Panc1 (cell line): ENCODE measurements around the gene CDK5. TPM values are rescaled to one million over a fixed set of nuclear protein-coding genes. Genes with fewer than 3 reads are reported as not detected.

Source experiments
- ATAC-seq: fragments of 200-7000 bp; cut with Tn5 transposase; 2 replicates; pipeline ENCODE4 v1.9.1; 2020; ENCODE audit warnings: mild to moderate bottlenecking, moderate library complexity
- BruUV-seq: library from RNA; stranded (reverse); fragments of 400-500 nt; replicated peaks from 2 replicates; lab custom pipeline; 2021; lab: Mats Ljungman, UMichigan
- CTCF ChIA-PET: fragments of 300-600 bp; sonication (Branson Sonifier 250); formaldehyde crosslinking; loops from one replicate; lab custom pipeline; 2022; ENCODE audit warnings: antibody characterized with exemption; lab: Charles Lee
- POLR2A ChIA-PET: fragments of 300-600 bp; sonication (Branson Sonifier 250); formaldehyde crosslinking; loops from one replicate; lab custom pipeline; 2022; ENCODE audit warnings: antibody characterized with exemption; lab: Charles Lee
- DNase-seq: peaks from one replicate; pipeline ENCODE4 v3.0.0-alpha.2; 2010; ENCODE audit warnings: low read depth, low spot score
- H3K27ac ChIP-seq: 2 replicates; pipeline ENCODE4 v1.5.1; 2011; ENCODE audit warnings: mild to moderate bottlenecking, low read length, inconsistent platforms
- H3K27me3 ChIP-seq: fragments of 200-500 bp; sonication (Bioruptor generic); 2 replicates; pipeline ENCODE4 v1.6.0; 2014; ENCODE audit warnings: low read length, inconsistent platforms; ENCODE audit not compliant: control insufficient read depth, insufficient read depth
- H3K36me3 ChIP-seq: fragments of 200-500 bp; sonication (Bioruptor generic); 2 replicates; pipeline ENCODE4 v1.5.1; 2014; ENCODE audit warnings: inconsistent platforms, mild to moderate bottlenecking, low read length, moderate library complexity; ENCODE audit not compliant: control insufficient read depth, insufficient read depth
- H3K4me1 ChIP-seq: 2 replicates; pipeline ENCODE4 v1.5.1; 2011; ENCODE audit warnings: inconsistent platforms, mild to moderate bottlenecking, low read length, moderate library complexity; ENCODE audit not compliant: control insufficient read depth, insufficient read depth
- H3K4me3 ChIP-seq, 2 experiments: 2 replicates each; pipeline ENCODE4 v1.5.1; 2011 to 2012; ENCODE audit warnings: low read depth in 2 of 2, low read length in 2 of 2, mild to moderate bottlenecking in 2 of 2, inconsistent platforms in 1 of 2, moderate library complexity in 1 of 2
- H3K9me3 ChIP-seq: fragments of 200-500 bp; sonication (Bioruptor generic); 2 replicates; pipeline ENCODE4 v1.5.1; 2014; ENCODE audit warnings: low read depth, mild to moderate bottlenecking, inconsistent platforms, low read length, moderate library complexity; ENCODE audit not compliant: control insufficient read depth, insufficient read depth
- POLR2AphosphoS5 ChIP-seq: IDR thresholded peaks from 2 replicates; pipeline ENCODE4 v1.6.1; 2012; ENCODE audit warnings: mild to moderate bottlenecking, low read depth, low read length, moderate library complexity
- SIN3A ChIP-seq: IDR thresholded peaks from 2 replicates; pipeline ENCODE4 v1.6.1; 2012; ENCODE audit warnings: low read depth, mild to moderate bottlenecking, low read length, moderate library complexity, borderline replicate concordance; ENCODE audit not compliant: insufficient read depth
- TCF7L2 ChIP-seq: IDR thresholded peaks from 2 replicates; pipeline ENCODE4 v1.6.1; 2011; ENCODE audit warnings: mild to moderate bottlenecking, low read depth, low read length, inconsistent platforms
- in situ Hi-C: cut with HindIII; loops from 2 replicates; pipeline ENCODE4 v1.10.0; 2016; ENCODE audit warnings: low sequenced_read_pairs, low pct_unique_long_range_greater_than_20kb
- intact Hi-C: fragments of 100-400 bp; cut with micrococcal nuclease; formaldehyde crosslinking; loops from one replicate; pipeline ENCODE4 v1.10.0; 2022; ENCODE audit not compliant: unreplicated experiment
- total RNA-seq: library from RNA; stranded (reverse); gene quantifications from one replicate; pipeline ENCODE4 v1.2.1, GENCODE V29; 2021; ENCODE audit not compliant: unreplicated experiment
- TF ChIP-seq, protein P1 (sequence below), 2 experiments: IDR thresholded peaks; 2 replicates each; pipeline ENCODE4 v1.6.1; 2011 to 2012; ENCODE audit warnings: low read depth in 2 of 2, control low read depth in 1 of 2, low read length in 1 of 2, mild to moderate bottlenecking in 1 of 2, moderate library complexity in 1 of 2; ENCODE audit not compliant: insufficient read depth in 1 of 2
- TF ChIP-seq, protein P2 (sequence below): fragments of 450-650 bp; IDR thresholded peaks from 2 replicates; pipeline ENCODE4 v1.5.1; 2017; ENCODE audit warnings: mild to moderate bottlenecking

CDK5 gene
- total RNA-seq, 1 experiment from 2014 or later: 25.6 TPM

DNA sequence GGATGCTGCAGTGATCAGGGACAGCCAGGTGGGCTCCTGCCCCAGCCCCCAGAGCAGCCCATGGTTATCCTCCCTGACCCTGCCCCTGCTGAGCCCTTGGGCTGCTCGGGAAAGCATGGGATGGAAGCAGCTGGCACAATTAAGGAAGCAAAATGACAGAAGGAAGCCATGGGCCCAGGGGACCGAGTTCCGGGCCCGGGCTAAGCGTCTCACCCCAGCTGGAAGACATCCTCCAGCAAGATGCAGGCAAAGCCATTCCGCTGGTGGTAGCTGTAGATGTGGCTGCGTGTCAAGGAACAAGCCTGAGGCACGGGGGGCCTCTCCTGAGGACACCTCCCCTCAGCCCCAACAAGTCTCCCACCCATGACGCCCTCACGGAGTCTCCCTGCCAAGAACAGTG lies 34.5 kb downstream of the CDK5 start:
- intact Hi-C loops: no loop called here

DNA sequence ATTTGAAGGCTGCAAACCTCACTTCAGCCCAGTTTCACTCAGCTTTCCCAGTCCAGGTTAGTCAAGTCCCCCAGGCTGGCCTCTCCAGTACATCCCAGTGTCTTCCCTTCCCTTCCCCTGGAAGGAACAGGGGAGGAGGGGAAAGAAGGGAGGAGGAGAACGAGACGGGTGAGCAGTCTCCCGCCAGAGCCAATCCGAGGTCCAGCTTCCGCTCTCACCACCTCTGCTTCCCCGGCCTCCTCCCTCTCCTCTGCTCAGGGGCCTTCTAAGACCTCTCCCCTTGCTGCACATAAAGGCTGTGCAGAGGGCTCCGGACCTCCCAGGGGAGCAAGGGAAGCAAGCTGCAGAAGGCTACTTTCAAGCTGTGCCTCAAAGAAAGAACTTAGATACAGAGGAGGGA lies 37.5 kb downstream of the CDK5 start:
- Histone ChIP-seq H3K27me3 (no peaks in the 10 kb centered on the region), H3K36me3 (no peaks in the 10 kb centered on the region), H3K4me3 (no peak overlapping the region), H3K9me3 (no peaks in the 10 kb centered on the region), H3K4me1 (peaks cover 8% of the 10 kb centered on the region), H3K27ac (no peak overlapping the region)
- POLR2A ChIA-PET: no interaction called here
- intact Hi-C loops: no loop called here
- in situ Hi-C loops: no loop called here
- ATAC-seq (no peak), DNase-seq (no peak)
- CTCF ChIA-PET: interaction anchor here (2.0 to 2.6 kb wide), 2 partner anchors 10 to 28 kb away, joined by 4 to 11 read pairs; no protein-coding TSS in a partner anchor
- no TSS peak for BruUV-seq
- TF ChIP-seq POLR2AphosphoS5 (no peak), TCF7L2 (no peak), SIN3A (no peak)
- TF ChIP-seq, protein P1, sequence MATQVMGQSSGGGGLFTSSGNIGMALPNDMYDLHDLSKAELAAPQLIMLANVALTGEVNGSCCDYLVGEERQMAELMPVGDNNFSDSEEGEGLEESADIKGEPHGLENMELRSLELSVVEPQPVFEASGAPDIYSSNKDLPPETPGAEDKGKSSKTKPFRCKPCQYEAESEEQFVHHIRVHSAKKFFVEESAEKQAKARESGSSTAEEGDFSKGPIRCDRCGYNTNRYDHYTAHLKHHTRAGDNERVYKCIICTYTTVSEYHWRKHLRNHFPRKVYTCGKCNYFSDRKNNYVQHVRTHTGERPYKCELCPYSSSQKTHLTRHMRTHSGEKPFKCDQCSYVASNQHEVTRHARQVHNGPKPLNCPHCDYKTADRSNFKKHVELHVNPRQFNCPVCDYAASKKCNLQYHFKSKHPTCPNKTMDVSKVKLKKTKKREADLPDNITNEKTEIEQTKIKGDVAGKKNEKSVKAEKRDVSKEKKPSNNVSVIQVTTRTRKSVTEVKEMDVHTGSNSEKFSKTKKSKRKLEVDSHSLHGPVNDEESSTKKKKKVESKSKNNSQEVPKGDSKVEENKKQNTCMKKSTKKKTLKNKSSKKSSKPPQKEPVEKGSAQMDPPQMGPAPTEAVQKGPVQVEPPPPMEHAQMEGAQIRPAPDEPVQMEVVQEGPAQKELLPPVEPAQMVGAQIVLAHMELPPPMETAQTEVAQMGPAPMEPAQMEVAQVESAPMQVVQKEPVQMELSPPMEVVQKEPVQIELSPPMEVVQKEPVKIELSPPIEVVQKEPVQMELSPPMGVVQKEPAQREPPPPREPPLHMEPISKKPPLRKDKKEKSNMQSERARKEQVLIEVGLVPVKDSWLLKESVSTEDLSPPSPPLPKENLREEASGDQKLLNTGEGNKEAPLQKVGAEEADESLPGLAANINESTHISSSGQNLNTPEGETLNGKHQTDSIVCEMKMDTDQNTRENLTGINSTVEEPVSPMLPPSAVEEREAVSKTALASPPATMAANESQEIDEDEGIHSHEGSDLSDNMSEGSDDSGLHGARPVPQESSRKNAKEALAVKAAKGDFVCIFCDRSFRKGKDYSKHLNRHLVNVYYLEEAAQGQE (IDR thresholded peaks at IDR 0.05; ENCODE audit: insufficient read depth in 1 of 2, low read depth in 2 of 2, low read length in 1 of 2): no peak
- TF ChIP-seq, protein P2, sequence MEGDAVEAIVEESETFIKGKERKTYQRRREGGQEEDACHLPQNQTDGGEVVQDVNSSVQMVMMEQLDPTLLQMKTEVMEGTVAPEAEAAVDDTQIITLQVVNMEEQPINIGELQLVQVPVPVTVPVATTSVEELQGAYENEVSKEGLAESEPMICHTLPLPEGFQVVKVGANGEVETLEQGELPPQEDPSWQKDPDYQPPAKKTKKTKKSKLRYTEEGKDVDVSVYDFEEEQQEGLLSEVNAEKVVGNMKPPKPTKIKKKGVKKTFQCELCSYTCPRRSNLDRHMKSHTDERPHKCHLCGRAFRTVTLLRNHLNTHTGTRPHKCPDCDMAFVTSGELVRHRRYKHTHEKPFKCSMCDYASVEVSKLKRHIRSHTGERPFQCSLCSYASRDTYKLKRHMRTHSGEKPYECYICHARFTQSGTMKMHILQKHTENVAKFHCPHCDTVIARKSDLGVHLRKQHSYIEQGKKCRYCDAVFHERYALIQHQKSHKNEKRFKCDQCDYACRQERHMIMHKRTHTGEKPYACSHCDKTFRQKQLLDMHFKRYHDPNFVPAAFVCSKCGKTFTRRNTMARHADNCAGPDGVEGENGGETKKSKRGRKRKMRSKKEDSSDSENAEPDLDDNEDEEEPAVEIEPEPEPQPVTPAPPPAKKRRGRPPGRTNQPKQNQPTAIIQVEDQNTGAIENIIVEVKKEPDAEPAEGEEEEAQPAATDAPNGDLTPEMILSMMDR: no peak

More for the DNA sequence above, 34.5 kb downstream of the CDK5 start:
- CTCF ChIA-PET: interaction anchor here (0.5 to 0.6 kb wide), 2 partner anchors 113 to 237 kb away, joined by 3 read pairs; no protein-coding TSS in a partner anchor
- in situ Hi-C loops: no loop called here
- DNase-seq: no peak
- TF ChIP-seq POLR2AphosphoS5: no peak
- TF ChIP-seq, protein P2: no peak
- TF ChIP-seq, protein P1 (IDR thresholded peaks at IDR 0.05; ENCODE audit: insufficient read depth in 1 of 2, low read depth in 2 of 2, low read length in 1 of 2): no peak
- TF ChIP-seq SIN3A: no peak
- TF ChIP-seq TCF7L2: no peak
- Histone ChIP-seq H3K4me3 (no peak overlapping the region), H3K36me3 (no peaks in the 10 kb centered on the region), H3K9me3 (no peaks in the 10 kb centered on the region), H3K27ac (no peak overlapping the region), H3K4me1 (peaks cover 2% of the 10 kb centered on the region), H3K27me3 (no peaks in the 10 kb centered on the region)
- POLR2A ChIA-PET: no interaction called here
- no peak for ATAC-seq
- no TSS peak for BruUV-seq
